IgD-negative memory B cell (primary cell): ENCODE results near the gene CRB1. TPM values are rescaled to one million over a fixed set of nuclear protein-coding genes. Genes with fewer than 3 reads are reported as not detected.

Experiments used
- H3K27ac Mint-ChIP-seq, 3 donors: one replicate each; pipeline ENCODE4 v1.8.0; 2020 to 2022; ENCODE audit warnings: mild to moderate bottlenecking in 3 of 3, mixed read lengths in 3 of 3, moderate library complexity in 1 of 3
- H3K27me3 Mint-ChIP-seq: one replicate; pipeline ENCODE4 v1.8.0; 2021; ENCODE audit warnings: mixed read lengths
- H3K36me3 Mint-ChIP-seq: one replicate; pipeline ENCODE4 v1.8.0; 2020; ENCODE audit warnings: mild to moderate bottlenecking, mixed read lengths
- H3K4me1 Mint-ChIP-seq, 3 donors: one replicate each; pipeline ENCODE4 v1.8.0; 2020 to 2022; ENCODE audit warnings: mixed read lengths in 3 of 3, mild to moderate bottlenecking in 1 of 3
- H3K4me3 Mint-ChIP-seq, 4 donors: one replicate each; pipeline ENCODE4 v1.8.0; 2020 to 2022; ENCODE audit warnings: mild to moderate bottlenecking in 4 of 4, mixed read lengths in 4 of 4, moderate library complexity in 3 of 4
- H3K9me3 Mint-ChIP-seq, 3 donors: one replicate each; pipeline ENCODE4 v1.8.0; 2020 to 2021; ENCODE audit warnings: mixed read lengths in 3 of 3, mild to moderate bottlenecking in 1 of 3
- polyA plus RNA-seq: library from polyadenylated mRNA; unstranded; fragments of 300-500 nt; fragmentation: Illumina TruSeq; gene quantifications from one replicate; pipeline ENCODE4 v1.2.3, GENCODE V29; 2021

Gene CRB1
- polyA plus RNA-seq, 1 donor from 2014 or later, result not detected

- H3K4me3 Mint-ChIP-seq, result no peak overlapping the region
- H3K27ac Mint-ChIP-seq, result no peak overlapping the region
- H3K9me3 Mint-ChIP-seq, result no peaks in the 10 kb centered on the region
- H3K27me3 Mint-ChIP-seq, result peaks cover 2% of the 10 kb centered on the region
- H3K4me1 Mint-ChIP-seq, result no peaks in the 10 kb centered on the region
- no peaks in the 10 kb centered on the region for H3K36me3 Mint-ChIP-seq
These were observed 169.5 kb downstream of the CRB1 start for GRCh38 chr1:197437601-197438000.

- Mint-ChIP-seq H3K27ac (no peak overlapping the region), H3K27me3 (peaks cover 2% of the 10 kb centered on the region), H3K9me3 (no peaks in the 10 kb centered on the region), H3K4me3 (no peak overlapping the region), H3K4me1 (no peaks in the 10 kb centered on the region), H3K36me3 (no peaks in the 10 kb centered on the region)
These were observed 170.1 kb downstream of the CRB1 start for GRCh38 chr1:197438010-197438790.

GRCh38 chr1:197439708-197440280 is 171.7 kb downstream of the CRB1 start:
- H3K27me3 Mint-ChIP-seq, result no peaks in the 10 kb centered on the region
- no peaks in the 10 kb centered on the region for H3K9me3 Mint-ChIP-seq

GRCh38 chr1:197440715-197441114 is 172.7 kb downstream of the CRB1 start:
- no peaks in the 10 kb centered on the region for H3K36me3 Mint-ChIP-seq
- H3K4me1 Mint-ChIP-seq, result no peaks in the 10 kb centered on the region

More at GRCh38 chr1:197439708-197440280, 171.7 kb downstream of the CRB1 start:
- Mint-ChIP-seq H3K4me1 (no peaks in the 10 kb centered on the region), H3K4me3 (no peak overlapping the region), H3K36me3 (no peaks in the 10 kb centered on the region), H3K27ac (no peak overlapping the region)

GRCh38 chr1:197441999-197442414 is 174.0 kb downstream of the CRB1 start:
- no peaks in the 10 kb centered on the region for H3K36me3 Mint-ChIP-seq
- no peaks in the 10 kb centered on the region for H3K4me1 Mint-ChIP-seq
- H3K4me3 Mint-ChIP-seq, result no peak overlapping the region
- no peak overlapping the region for H3K27ac Mint-ChIP-seq
- no peaks in the 10 kb centered on the region for H3K9me3 Mint-ChIP-seq
- no peaks in the 10 kb centered on the region for H3K27me3 Mint-ChIP-seq

More at GRCh38 chr1:197440715-197441114, 172.7 kb downstream of the CRB1 start:
- no peaks in the 10 kb centered on the region for H3K27me3 Mint-ChIP-seq
- no peaks in the 10 kb centered on the region for H3K9me3 Mint-ChIP-seq
- H3K4me3 Mint-ChIP-seq, result no peak overlapping the region
- no peak overlapping the region for H3K27ac Mint-ChIP-seq

GRCh38 chr1:197444755-197445154 is 176.7 kb downstream of the CRB1 start:
- H3K4me3 Mint-ChIP-seq, result no peak overlapping the region
- H3K4me1 Mint-ChIP-seq, result no peaks in the 10 kb centered on the region
- no peaks in the 10 kb centered on the region for H3K9me3 Mint-ChIP-seq
- no peaks in the 10 kb centered on the region for H3K36me3 Mint-ChIP-seq
- H3K27me3 Mint-ChIP-seq, result no peaks in the 10 kb centered on the region
- no peak overlapping the region for H3K27ac Mint-ChIP-seq

GRCh38 chr1:197448121-197448779 is 180.2 kb downstream of the CRB1 start:
- Mint-ChIP-seq H3K9me3 (no peaks in the 10 kb centered on the region), H3K27me3 (no peaks in the 10 kb centered on the region), H3K4me1 (no peaks in the 10 kb centered on the region)

GRCh38 chr1:197451381-197451780 is 183.3 kb downstream of the CRB1 start:
- Mint-ChIP-seq H3K9me3 (no peaks in the 10 kb centered on the region), H3K36me3 (no peaks in the 10 kb centered on the region), H3K4me1 (no peaks in the 10 kb centered on the region), H3K27me3 (no peaks in the 10 kb centered on the region), H3K4me3 (no peak overlapping the region), H3K27ac (no peak overlapping the region)

More at GRCh38 chr1:197448121-197448779, 180.2 kb downstream of the CRB1 start:
- no peaks in the 10 kb centered on the region for H3K36me3 Mint-ChIP-seq
- no peak overlapping the region for H3K4me3 Mint-ChIP-seq
- H3K27ac Mint-ChIP-seq, result no peak overlapping the region

- Mint-ChIP-seq H3K27ac (no peak overlapping the region), H3K27me3 (no peaks in the 10 kb centered on the region), H3K9me3 (peaks cover 0 to 2% (median 0%) of the 10 kb centered on the region in 3 donors), H3K4me1 (no peaks in the 10 kb centered on the region), H3K36me3 (no peaks in the 10 kb centered on the region), H3K4me3 (no peak overlapping the region)
These were observed 185.5 kb downstream of the CRB1 start for GRCh38 chr1:197453376-197454058.

- no peak overlapping the region for H3K4me3 Mint-ChIP-seq
- H3K36me3 Mint-ChIP-seq, result no peaks in the 10 kb centered on the region
- H3K9me3 Mint-ChIP-seq, result no peaks in the 10 kb centered on the region
- H3K27ac Mint-ChIP-seq, result no peak overlapping the region
- peaks cover 4% of the 10 kb centered on the region for H3K27me3 Mint-ChIP-seq
- no peaks in the 10 kb centered on the region for H3K4me1 Mint-ChIP-seq
These were observed 194.5 kb downstream of the CRB1 start for GRCh38 chr1:197462539-197462938.

GRCh38 chr1:197463142-197463541 is 195.1 kb downstream of the CRB1 start:
- Mint-ChIP-seq H3K9me3 (no peaks in the 10 kb centered on the region), H3K27ac (no peak overlapping the region), H3K4me1 (no peaks in the 10 kb centered on the region), H3K27me3 (peaks cover 4% of the 10 kb centered on the region), H3K4me3 (no peak overlapping the region), H3K36me3 (no peaks in the 10 kb centered on the region)

- no peaks in the 10 kb centered on the region for H3K36me3 Mint-ChIP-seq
- no peak overlapping the region for H3K27ac Mint-ChIP-seq
- H3K27me3 Mint-ChIP-seq, result peaks cover 6% of the 10 kb centered on the region
- H3K9me3 Mint-ChIP-seq, result no peaks in the 10 kb centered on the region
- H3K4me1 Mint-ChIP-seq, result no peaks in the 10 kb centered on the region
- H3K4me3 Mint-ChIP-seq, result no peak overlapping the region
These were observed 196.0 kb downstream of the CRB1 start for GRCh38 chr1:197464044-197464443.

GRCh38 chr1:197465528-197466327 is 197.7 kb downstream of the CRB1 start:
- H3K27ac Mint-ChIP-seq, result no peak overlapping the region
- H3K9me3 Mint-ChIP-seq, result no peaks in the 10 kb centered on the region
- no peaks in the 10 kb centered on the region for H3K36me3 Mint-ChIP-seq
- H3K4me1 Mint-ChIP-seq, result peaks cover 0 to 5% (median 0%) of the 10 kb centered on the region in 3 donors
- H3K27me3 Mint-ChIP-seq, result peaks cover 6% of the 10 kb centered on the region
- H3K4me3 Mint-ChIP-seq, result no peak overlapping the region

- Mint-ChIP-seq H3K4me3 (no peak overlapping the region), H3K27ac (no peak overlapping the region), H3K9me3 (no peaks in the 10 kb centered on the region), H3K36me3 (no peaks in the 10 kb centered on the region), H3K27me3 (peaks cover 4% of the 10 kb centered on the region), H3K4me1 (peaks cover 0 to 5% (median 0%) of the 10 kb centered on the region in 3 donors)
These were observed 198.8 kb downstream of the CRB1 start for GRCh38 chr1:197466813-197467212.
